ENCODE results near the gene RSBN1L.

DNA sequence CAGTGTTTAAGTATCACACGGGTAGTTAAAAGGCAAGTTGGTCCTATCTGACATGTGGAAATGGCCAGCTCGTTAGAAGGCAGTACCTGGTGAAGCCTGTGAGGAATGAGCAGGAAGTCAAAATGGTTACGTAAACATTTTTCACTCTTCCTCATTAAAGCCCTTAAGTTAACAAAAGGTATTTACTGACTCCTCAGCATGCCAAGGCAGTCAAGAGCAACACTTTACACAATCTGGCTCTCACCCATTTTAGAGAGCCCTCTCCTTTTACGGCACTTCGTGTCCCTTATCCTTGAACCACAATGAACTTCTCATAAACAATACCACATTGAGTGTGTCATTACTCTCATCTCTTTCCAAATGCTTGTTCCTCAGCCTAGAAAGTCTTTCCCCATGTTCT, 11.0 kb upstream of the RSBN1L start:
- TF ChIP-seq, protein P1, sequence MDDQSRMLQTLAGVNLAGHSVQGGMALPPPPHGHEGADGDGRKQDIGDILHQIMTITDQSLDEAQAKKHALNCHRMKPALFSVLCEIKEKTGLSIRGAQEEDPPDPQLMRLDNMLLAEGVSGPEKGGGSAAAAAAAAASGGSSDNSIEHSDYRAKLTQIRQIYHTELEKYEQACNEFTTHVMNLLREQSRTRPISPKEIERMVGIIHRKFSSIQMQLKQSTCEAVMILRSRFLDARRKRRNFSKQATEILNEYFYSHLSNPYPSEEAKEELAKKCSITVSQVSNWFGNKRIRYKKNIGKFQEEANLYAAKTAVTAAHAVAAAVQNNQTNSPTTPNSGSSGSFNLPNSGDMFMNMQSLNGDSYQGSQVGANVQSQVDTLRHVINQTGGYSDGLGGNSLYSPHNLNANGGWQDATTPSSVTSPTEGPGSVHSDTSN (IDR thresholded peaks at IDR 0.05) = no peak
- TF ChIP-seq ELK1 (IDR thresholded peaks at IDR 0.05; ENCODE audit: low read depth, low read length) = no peak
